ENCODE measurements around the gene PPIL6.

The PPIL6 gene

DNA sequence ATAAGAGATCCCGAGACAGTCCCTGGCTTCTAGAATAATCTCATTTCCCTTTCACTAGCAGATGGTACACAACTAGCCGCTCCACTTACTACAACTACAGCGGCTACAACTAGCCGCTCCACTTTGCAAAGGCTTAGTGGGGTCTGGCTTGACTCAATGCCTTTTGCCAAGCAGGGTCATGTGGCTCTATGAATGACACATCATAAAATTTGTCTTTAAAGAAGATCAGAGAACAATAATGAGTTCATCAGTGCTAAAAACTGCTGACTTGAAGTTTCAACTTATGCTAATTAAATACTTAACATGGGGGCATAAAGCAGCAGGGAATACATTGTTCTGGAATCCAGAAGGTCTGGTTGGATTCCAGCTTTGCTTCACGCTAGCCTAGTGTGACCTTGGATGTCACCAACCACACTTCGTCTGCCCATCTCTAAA lies 17.2 kb upstream of the PPIL6 start:
- no peak overlapping the region for H3K4me3 ChIP-seq (ENCODE audit: low read depth, low read length)
- TF ChIP-seq, protein P1, sequence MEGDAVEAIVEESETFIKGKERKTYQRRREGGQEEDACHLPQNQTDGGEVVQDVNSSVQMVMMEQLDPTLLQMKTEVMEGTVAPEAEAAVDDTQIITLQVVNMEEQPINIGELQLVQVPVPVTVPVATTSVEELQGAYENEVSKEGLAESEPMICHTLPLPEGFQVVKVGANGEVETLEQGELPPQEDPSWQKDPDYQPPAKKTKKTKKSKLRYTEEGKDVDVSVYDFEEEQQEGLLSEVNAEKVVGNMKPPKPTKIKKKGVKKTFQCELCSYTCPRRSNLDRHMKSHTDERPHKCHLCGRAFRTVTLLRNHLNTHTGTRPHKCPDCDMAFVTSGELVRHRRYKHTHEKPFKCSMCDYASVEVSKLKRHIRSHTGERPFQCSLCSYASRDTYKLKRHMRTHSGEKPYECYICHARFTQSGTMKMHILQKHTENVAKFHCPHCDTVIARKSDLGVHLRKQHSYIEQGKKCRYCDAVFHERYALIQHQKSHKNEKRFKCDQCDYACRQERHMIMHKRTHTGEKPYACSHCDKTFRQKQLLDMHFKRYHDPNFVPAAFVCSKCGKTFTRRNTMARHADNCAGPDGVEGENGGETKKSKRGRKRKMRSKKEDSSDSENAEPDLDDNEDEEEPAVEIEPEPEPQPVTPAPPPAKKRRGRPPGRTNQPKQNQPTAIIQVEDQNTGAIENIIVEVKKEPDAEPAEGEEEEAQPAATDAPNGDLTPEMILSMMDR (IDR thresholded peaks at IDR 0.05; ENCODE audit: low read depth, low read length, missing control alignments) = no peak
- no peak for DNase-seq (ENCODE audit: low read depth)

DNA sequence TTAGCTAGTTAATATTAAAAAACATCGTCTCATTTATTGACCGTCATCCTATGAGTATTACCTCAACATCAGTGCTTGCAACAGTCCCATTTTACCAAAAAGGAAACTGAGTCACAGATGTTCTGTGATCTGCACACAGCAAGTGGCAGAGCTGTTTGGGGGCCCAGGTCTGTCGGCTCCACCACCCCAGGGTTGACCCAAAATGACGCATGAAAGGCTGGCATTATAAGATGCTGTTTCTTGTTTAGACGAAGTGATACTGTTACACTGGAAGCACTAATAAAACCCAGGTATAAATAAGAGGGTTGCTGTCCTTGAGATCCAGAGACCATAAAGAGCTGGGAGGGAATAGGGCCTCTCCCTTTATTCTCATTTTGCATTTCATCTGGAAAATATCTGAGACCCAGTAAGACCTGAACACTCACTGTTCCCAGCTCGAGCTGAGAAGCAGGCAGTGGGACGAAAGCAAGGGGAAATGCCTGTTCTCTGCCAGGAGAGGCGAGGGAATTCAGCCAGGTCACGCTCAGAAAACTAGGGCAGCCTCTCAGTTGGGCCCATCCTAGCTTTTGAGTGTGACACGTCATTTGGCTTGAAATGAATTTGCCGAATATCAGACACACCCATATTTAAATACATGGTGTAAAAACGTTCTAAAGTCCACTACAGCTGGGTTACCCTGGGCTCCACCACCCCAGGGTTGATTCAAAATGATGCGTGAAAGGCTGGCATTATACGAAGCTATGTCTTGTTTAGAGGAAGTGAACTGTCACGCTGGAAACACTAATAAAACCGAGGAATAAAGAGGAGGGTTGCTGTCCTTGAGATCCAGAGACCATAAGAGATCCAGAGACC lies 16.5 kb upstream of the PPIL6 start:
- DNase-seq (ENCODE audit: low read depth) = no peak
- TF ChIP-seq, protein P1 (IDR thresholded peaks at IDR 0.05; ENCODE audit: low read depth, low read length, missing control alignments) = no peak
- H3K4me3 ChIP-seq (ENCODE audit: low read depth, low read length) = peak overlapping the region; percentile 86

DNA sequence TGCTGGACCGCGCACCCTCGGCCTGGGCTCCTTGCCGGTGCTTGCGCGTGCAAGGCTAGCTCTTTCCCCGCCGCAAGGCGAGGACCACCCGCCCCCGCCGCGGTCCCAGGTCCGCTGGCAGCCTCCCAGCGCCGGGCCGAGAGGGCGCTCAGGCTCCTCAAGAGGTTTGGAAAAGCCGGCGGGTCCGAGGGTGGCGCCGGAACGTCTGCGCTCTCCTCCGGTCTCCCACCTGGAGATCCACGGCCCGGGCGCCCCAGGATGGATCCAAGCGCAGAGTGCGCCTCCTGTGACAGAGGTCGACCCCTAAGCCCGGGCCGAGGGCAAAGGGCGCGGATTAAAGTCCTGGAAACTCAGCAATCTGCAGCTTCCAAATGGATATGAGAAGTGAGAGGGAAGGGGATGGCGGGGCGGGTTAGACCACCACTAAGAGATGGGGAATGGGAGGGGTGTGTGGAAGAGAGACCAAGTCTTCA lies 15.7 kb upstream of the PPIL6 start:
- TF ChIP-seq, protein P1 (IDR thresholded peaks at IDR 0.05; ENCODE audit: low read depth, low read length, missing control alignments) = no peak
- peak overlapping the region; percentile 86 for H3K4me3 ChIP-seq (ENCODE audit: low read depth, low read length)
- DNase-seq (ENCODE audit: low read depth) = no peak

DNA sequence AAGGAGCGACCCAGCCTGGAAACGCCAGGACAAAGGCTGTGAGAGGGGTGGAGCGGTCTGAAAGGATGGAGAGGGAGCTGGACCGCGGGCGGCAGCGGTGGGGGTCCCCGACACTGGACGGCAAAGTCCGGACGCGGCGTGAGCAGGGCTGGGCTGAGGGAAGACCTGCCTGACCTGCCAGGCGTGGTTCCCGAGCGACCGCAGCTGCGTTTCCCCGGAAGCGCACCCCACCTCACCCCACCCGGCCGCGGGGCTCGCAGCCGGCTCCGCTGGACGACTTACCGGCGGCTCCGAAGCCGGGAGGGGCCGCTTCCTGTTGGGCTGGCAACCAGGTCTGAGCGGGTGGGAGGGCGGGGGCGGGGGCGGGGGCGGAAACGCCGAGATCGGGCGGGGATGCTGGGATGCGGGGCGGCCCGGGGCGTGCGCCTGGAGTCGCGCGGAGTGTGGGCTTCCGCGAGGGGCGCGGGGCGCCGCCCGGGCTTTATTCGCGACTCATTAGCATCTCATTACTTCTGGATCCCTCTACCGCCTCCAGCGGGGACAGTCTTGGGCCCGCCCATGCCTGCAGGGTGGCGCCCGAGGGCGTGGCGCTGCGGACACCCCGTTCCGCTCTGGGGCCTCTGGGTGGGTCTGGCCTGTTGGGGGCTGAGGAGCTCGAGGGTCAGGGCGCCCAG lies 15.1 kb upstream of the PPIL6 start, which contains the start of gene MICAL1:
Gene MICAL1 (minus strand): TSS at position 336 of the 674 bp plus-strand sequence. CDS start 1,576 bp downstream, outside the sequence.
- peak within 1 kb of the TSS; percentile 86 for H3K4me3 ChIP-seq (ENCODE audit: low read depth, low read length)
- TF ChIP-seq, protein P1 (IDR thresholded peaks at IDR 0.05; ENCODE audit: low read depth, low read length, missing control alignments) = peak; percentile 44
- peak; percentile 64 for DNase-seq (ENCODE audit: low read depth)

DNA sequence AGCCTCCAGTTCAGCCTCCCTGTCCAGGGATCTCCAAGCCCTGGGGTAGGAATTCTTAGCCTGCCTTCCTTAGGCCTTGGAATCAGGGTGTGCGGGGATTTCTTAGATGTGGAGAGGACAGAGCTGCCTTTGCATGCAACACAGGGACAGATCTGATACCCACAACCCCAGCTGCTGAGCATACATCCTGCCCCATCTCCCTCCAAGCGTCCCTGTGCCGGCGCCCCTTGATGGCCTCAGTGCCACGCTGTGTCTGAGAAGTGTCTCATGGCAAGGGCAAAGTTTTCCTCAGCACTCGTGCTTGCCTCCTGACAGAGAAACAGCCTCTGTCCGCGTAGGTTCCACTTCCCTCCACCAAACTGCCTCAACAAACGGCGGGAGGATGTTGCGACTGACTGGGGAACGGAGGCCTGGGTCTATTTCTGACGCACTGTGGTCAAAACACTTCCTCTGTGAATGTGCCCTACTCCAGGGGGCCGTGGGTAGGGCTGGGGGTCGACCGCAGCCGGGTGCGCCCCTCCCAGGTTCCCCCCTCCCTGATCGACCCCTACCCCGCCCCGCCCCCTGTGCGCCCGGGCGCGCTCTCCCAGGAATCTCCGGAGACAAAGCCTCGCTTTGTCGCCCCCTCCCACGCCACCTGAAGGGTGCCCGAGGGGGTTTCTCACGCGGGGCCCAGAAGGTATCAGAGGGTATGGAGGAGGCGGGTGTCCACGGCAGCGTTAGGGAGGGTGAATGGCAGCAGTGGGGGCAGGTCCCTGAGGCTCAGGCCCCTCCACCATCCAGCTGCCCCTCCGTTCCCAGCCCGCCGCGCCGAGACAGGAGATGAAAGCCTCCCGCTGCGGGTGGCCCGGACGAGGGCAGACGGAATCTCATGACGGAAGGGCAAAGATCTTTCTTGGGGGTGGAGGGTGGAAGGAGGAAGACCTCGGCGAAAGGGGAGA lies 14.3 kb upstream of the PPIL6 start:
- TF ChIP-seq, protein P1 (IDR thresholded peaks at IDR 0.05; ENCODE audit: low read depth, low read length, missing control alignments) = no peak
- DNase-seq (ENCODE audit: low read depth) = peak; percentile 65
- peak overlapping the region; percentile 86 for H3K4me3 ChIP-seq (ENCODE audit: low read depth, low read length)
